Measurements from ENCODE around the gene SLC17A3. TPM values are rescaled to one million over a fixed set of nuclear protein-coding genes. Genes with fewer than 3 reads are reported as not detected.

SLC17A3 gene
- total and polyA plus RNA-seq, 9 of the 15 experiments (the other 6 are each of a cell fraction or from before 2014, with no cell fraction given), result 0.04 to 0.08 TPM; not detected in 7

GRCh38 chr6:25893778-25894177 lies 19.7 kb upstream of the SLC17A3 start:
- H3K27me3 ChIP-seq (ENCODE audit: control insufficient read depth in 2 of 2, insufficient read depth in 2 of 2, low read length in 2 of 2), result no peaks in the 10 kb centered on the region
- FAIRE-seq (no peak), ATAC-seq (no peak), DNase-seq (ENCODE audit: extremely low read depth in 1 of 4, low spot score in 3 of 4) (no peak)
- H3K9ac ChIP-seq (ENCODE audit: insufficient read depth in 1 of 2, low read depth in 2 of 2, low read length in 2 of 2), result no peak overlapping the region
- no peak overlapping the region for H3K27ac ChIP-seq (ENCODE audit: extremely low read depth, low read depth, low read length)
- no peaks in the 10 kb centered on the region for H3K36me3 ChIP-seq (ENCODE audit: control insufficient read depth, insufficient read depth, low read length)
- peaks cover 2% of the 10 kb centered on the region for H3K9me1 ChIP-seq (ENCODE audit: control insufficient read depth, insufficient read depth, low read length)
- H3K4me3 ChIP-seq, result no peak overlapping the region
- no TSS peak for BruUV-seq (replicated peaks)
- no peaks in the 10 kb centered on the region; a peak in 1 of 5 replicates for H3K4me1 ChIP-seq (replicated peaks in 1 of 2; ENCODE audit: control insufficient read depth in 2 of 2, insufficient read depth in 2 of 2, low read length in 2 of 2)
- no peaks in the 10 kb centered on the region for H3K9me3 ChIP-seq (replicated peaks; ENCODE audit: control insufficient read depth, insufficient read depth, low read depth, low read length)
- no peak overlapping the region for H2AFZ ChIP-seq (ENCODE audit: low read depth, low read length)
- no peak overlapping the region for H3K4me2 ChIP-seq (ENCODE audit: insufficient read depth, low read length)
- ChIA-PET POLR2A (interaction anchor here (0.7 to 1.3 kb wide), 4 partner anchors 9 to 230 kb away, joined by 3 to 5 read pairs (median 3); a partner anchor contains a TSS), CTCF (ENCODE audit: low intra/inter-chr PET ratio) (interaction anchor here (0.6 to 1.8 kb wide), 2 partner anchors 103 to 104 kb away, joined by 4 to 6 read pairs; no protein-coding TSS in a partner anchor)
- H4K20me1 ChIP-seq (replicated peaks; ENCODE audit: control insufficient read depth, insufficient read depth, low read length), result no peaks in the 10 kb centered on the region
- in situ Hi-C loops (cut with MboI) (no loop called here), intact Hi-C loops (cut with micrococcal nuclease) (loop anchor here (5.0 kb wide), 3 partner anchors 99 to 286 kb away; no protein-coding TSS in a partner anchor)
- TF ChIP-seq HMG20A (CRISPR knock-in tag; conservative IDR thresholded peaks at IDR 0.05) (no peak), NFIX (CRISPR knock-in tag; IDR thresholded peaks at IDR 0.05; ENCODE audit: low read depth) (no peak), ZNF830 (CRISPR knock-in tag; IDR thresholded peaks at IDR 0.05) (no peak), PHF20 (IDR thresholded peaks at IDR 0.05; ENCODE audit: partially characterized antibody) (no peak), ARID3A (IDR thresholded peaks at IDR 0.05; ENCODE audit: borderline replicate concordance, low read depth, low read length) (no peak), PHF8 (IDR thresholded peaks at IDR 0.05; ENCODE audit: borderline replicate concordance, low read length) (no peak), MEIS2 (IDR thresholded peaks at IDR 0.05; ENCODE audit: partially characterized antibody) (peak; percentile 60), SMARCC2 (IDR thresholded peaks at IDR 0.05; ENCODE audit: low read depth) (no peak)
- WGBS (ENCODE audit: insufficient coverage, low coverage, missing lambda C conversion rate), result 2% methylated on average over 6 of the region's 6 CpGs
- no peaks in the 10 kb centered on the region for H3K79me2 ChIP-seq (ENCODE audit: control insufficient read depth, insufficient read depth, low read length)
